HG02981 (cell line): ENCODE measurements around the gene EPHA3.

ENCODE experiments used
- ATAC-seq: cut with Tn5 transposase; IDR thresholded peaks from one replicate; pipeline ENCODE4 v1.9.1; 2021; ENCODE audit warnings: mild to moderate bottlenecking, moderate library complexity; ENCODE audit not compliant: unreplicated experiment

Gene EPHA3

GRCh38 chr3:89223188-89223587 lies 115.8 kb downstream of the EPHA3 start:
- ATAC-seq = no peak

DNA sequence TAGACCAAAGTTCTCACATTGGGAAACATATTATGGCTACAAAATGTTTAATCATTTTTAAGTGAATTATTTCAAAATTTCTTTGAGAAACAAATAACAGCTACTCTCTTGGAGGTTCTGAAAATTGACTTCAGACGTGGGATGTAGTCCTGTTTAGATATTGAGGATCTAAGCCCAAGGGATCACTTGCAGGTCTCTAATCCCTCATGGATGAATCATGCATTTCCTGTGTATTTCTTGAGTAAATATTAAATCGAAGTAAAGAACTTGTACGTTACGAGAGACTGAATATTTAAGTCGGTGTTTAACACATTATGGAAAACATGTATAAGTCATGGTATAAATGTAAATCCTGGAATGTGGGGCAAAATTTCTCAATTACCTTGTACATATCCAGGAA lies 119.8 kb downstream of the EPHA3 start:
- ATAC-seq = no peak

GRCh38 chr3:89227634-89228033 lies 120.2 kb downstream of the EPHA3 start:
- no peak for ATAC-seq

DNA sequence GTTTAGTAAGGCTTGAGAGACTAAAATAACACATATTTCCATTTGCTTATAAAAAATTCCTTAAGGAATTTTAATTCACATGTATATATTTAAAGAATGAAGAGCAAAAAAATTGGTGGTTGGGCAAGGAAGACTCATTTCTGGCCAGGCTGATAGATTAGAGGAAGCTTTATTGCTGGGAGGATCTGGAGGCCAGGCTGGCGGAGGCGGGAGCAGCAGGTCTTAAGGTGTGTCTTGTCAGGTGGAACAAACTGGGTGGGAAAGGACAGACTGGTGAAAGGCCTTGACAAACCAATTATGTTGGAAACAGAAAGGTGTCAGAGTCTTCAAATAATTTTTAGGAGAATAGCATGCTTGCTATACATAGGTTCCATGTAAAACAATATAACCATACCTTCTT lies 124.7 kb downstream of the EPHA3 start:
- no peak for ATAC-seq

- no peak for ATAC-seq
These were observed 127.2 kb downstream of the EPHA3 start for GRCh38 chr3:89234620-89235019.

GRCh38 chr3:89238846-89239245 lies 131.4 kb downstream of the EPHA3 start:
- ATAC-seq = no peak

DNA sequence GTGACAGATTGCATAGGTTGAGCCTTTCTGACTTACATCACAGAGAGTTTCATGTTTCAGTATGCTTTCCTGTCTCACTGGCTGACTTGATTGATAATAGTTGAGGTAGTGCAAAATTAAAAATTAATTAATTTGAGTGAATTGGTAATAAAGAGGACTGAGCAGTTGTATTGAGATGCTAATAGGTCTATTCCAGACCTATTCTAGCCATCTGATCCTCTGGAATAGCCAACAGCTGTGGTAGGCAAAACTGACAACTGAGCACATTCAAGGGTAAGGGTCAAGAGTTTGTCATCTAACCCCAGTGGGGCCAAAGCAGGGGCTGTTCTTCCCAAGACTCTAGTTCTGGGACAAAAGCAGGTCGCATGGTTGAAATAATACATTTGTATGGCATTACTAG lies 132.4 kb downstream of the EPHA3 start:
- no peak for ATAC-seq

DNA sequence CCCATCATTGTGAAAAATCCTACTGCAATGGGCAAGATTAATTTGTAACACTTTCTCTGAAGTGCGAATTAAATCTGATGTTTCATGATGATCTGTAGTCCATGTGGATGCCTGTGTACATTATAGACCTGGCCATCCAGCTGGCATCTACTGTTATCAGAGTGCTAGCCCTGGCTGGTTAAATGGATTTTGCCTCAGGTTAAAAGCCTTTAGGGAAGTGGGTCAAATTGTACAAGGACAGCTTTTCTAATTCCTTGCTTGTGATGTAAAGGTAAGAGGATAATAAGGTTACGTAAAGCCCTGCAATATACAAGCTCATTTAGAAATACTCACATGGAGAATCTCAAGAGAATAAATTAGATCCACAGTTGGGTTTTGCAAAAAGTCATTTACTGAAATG lies 138.2 kb downstream of the EPHA3 start:
- no peak for ATAC-seq

GRCh38 chr3:89246326-89246725 lies 138.9 kb downstream of the EPHA3 start:
- no peak for ATAC-seq

- no peak for ATAC-seq
These were observed 143.3 kb downstream of the EPHA3 start for GRCh38 chr3:89250742-89251141.

DNA sequence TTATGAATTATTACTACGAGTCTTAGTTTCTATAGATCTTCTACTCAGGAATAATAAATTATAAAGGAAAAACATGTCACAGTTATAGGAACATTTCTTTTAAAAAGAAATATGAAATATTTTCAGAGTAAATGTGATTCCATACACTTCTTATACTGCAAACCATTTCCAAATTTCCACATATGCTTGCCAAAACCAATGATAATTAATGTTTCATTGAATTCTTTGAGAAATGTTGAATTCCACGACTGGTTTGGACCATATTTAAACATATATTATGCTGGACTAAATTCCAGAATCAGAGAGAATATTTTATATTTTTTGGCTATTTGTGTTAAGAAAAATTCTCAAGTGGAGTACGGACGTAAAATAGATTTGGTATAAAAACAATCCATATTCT lies 144.6 kb downstream of the EPHA3 start:
- ATAC-seq = no peak

DNA sequence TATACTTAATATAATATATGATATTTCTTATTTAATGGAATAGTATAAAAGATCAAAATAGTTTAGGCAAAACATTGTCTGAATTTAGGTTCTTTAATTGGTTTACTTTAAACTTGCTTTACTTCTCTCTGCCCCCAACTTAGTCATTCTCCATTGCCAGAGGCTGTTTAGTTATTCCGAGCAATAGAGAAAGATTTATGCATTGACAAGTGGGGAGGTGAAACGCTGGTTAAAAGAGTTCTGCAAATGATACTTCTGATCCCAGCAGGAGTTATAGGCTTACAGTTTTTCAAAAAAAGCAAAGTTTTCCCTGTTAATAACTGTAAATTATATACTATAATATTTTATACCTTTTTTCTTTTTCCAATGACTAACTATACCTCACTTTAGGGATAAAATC lies 145.4 kb downstream of the EPHA3 start:
- no peak for ATAC-seq

- no peak for ATAC-seq
These were observed 149.0 kb downstream of the EPHA3 start for GRCh38 chr3:89256395-89256794.

DNA sequence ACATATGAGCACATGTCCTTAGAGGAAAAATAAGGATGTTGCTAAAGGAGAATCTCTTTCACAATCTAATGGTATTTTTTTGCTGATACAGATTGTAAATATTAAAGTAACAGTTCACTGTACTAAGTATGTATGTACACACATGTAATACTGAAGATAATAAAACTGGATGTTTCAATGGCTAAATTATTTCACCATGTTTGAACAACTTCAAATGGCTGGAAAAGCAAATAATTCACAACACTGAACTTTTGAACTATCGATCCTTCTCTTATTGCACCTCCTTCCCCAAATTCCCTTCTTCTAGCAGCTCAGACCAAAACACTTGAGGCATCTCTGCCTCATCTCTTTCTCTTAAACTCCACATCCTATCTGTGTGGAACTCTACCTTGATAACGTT lies 149.5 kb downstream of the EPHA3 start:
- no peak for ATAC-seq

- ATAC-seq = no peak
These were observed 153.3 kb downstream of the EPHA3 start for GRCh38 chr3:89260721-89261120.

GRCh38 chr3:89261673-89262072 lies 154.3 kb downstream of the EPHA3 start:
- no peak for ATAC-seq

GRCh38 chr3:89262309-89262929 lies 155.0 kb downstream of the EPHA3 start:
- no peak for ATAC-seq

DNA sequence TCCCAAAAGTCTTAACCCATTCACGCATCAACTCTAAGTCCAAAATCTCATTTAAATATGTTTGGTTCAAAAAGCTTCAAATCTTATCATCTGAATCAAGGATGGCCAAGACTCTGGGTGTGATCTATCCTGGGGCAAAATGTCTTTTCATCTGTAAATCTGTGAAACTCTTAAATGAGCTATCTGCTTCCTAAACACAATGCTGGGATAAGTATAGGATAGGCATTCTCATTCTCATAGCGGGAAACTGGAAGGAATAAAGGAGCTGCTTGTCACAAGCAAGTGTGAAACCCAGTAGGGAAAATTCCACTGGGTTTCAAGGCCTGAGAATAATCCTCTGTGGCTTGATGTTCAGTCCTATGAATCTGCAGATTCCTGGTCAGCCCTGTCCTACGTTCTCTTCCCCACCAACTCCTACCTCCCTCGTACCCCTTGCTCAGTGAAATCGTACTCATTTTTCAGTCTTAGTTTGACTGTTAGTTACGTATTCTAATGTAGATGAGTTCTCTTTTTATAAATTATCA lies 156.7 kb downstream of the EPHA3 start:
- ATAC-seq = no peak

GRCh38 chr3:89266074-89266473 lies 158.7 kb downstream of the EPHA3 start:
- ATAC-seq = no peak

GRCh38 chr3:89268059-89268458 lies 160.6 kb downstream of the EPHA3 start:
- ATAC-seq = no peak

GRCh38 chr3:89270201-89270600 lies 162.8 kb downstream of the EPHA3 start:
- ATAC-seq = no peak

DNA sequence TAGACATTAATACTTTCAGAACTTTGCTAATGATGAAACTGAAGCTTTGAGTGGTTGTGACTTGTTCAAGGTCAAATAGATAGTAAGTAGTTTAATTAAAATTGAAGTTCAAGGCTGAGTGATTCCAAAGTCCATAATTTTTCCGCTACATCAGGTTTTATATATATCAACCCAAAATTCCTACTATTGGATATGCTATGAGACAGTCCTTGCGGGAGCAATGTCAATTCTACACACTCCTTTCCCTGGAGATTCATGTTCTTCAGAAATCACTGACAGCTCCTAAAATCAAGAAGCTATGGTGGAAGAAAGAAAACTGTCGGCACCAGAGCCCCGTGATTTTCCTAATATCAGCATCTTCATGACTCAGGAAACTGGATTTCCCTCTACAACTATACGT lies 167.6 kb downstream of the EPHA3 start:
- ATAC-seq = no peak

- ATAC-seq = no peak
These were observed 168.7 kb downstream of the EPHA3 start for GRCh38 chr3:89276116-89276515.
